Mesodermal cell (in vitro differentiated cells): Measurements from ENCODE around the gene RAMP3.

Experiments
- H3K27ac ChIP-seq: 2 replicates; pipeline ENCODE4 v1.7.0; 2013; ENCODE audit warnings: mild to moderate bottlenecking, low read depth, low read length, moderate library complexity; ENCODE audit not compliant: severe bottlenecking
- H3K36me3 ChIP-seq: 2 replicates; pipeline ENCODE4 v1.7.1; 2013; ENCODE audit warnings: mild to moderate bottlenecking, low read length, moderate library complexity; ENCODE audit not compliant: control insufficient read depth, insufficient read depth
- H3K4me1 ChIP-seq: one replicate; pipeline ENCODE4 v1.7.1; 2013; ENCODE audit warnings: mild to moderate bottlenecking, low read length; ENCODE audit not compliant: insufficient read depth, control insufficient read depth, poor library complexity, severe bottlenecking
- H3K4me3 ChIP-seq: 2 replicates; pipeline ENCODE4 v1.7.0; 2013; ENCODE audit warnings: low read length, control low read depth, mild to moderate bottlenecking; ENCODE audit not compliant: insufficient read depth, poor library complexity, severe bottlenecking; ENCODE audit errors: extremely low read depth
- H3K9me3 ChIP-seq: 2 replicates; pipeline ENCODE4 v1.7.1; 2013; ENCODE audit warnings: mild to moderate bottlenecking, low read length, moderate library complexity; ENCODE audit not compliant: control insufficient read depth
- WGBS, 2 experiments: methylation state at CpG; one replicate each; pipeline ENCODE4 v1.1.5; 2013; ENCODE audit warnings: missing lambda C conversion rate in 2 of 2; ENCODE audit not compliant: insufficient coverage in 2 of 2; 5-methylcytosine and 5-hydroxymethylcytosine counted together

The RAMP3 gene

GRCh38 chr7:45132708-45133320 is 24.8 kb upstream of the RAMP3 start:
- H3K27ac ChIP-seq, result no peak overlapping the region
- H3K4me3 ChIP-seq, result no peak overlapping the region
- H3K9me3 ChIP-seq, result no peaks in the 10 kb centered on the region
- H3K4me1 ChIP-seq, result no peaks in the 10 kb centered on the region
- 83 to 92% methylated on average over 4 of the region's 8 CpGs for WGBS, 2 experiments
- no peaks in the 10 kb centered on the region for H3K36me3 ChIP-seq

DNA sequence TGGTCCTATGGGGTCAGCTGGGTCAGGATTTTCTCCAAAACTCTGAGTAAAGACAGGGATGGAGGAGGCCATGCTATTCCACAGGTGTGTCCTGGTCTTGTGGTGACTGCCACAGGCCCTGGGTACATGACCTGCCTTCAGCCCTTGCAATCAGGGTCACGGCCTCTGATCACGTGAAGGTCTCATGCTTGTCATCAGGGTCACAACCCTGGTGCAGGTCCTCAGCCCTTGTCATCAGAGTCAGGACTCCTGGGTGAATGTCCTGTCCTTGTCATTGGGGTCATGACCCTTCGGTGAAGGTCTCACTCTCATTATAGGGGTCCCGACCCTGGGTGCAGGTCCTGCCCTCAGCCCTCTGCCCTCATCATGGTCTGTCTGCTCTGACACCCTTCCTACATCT is 24.2 kb upstream of the RAMP3 start:
- H3K4me1 ChIP-seq, result no peaks in the 10 kb centered on the region
- WGBS, 2 experiments, result 93% methylated on average over 4 of the region's 4 CpGs
- H3K4me3 ChIP-seq, result no peak overlapping the region
- H3K9me3 ChIP-seq, result no peaks in the 10 kb centered on the region
- no peaks in the 10 kb centered on the region for H3K36me3 ChIP-seq
- no peak overlapping the region for H3K27ac ChIP-seq

- Histone ChIP-seq H3K27ac (no peak overlapping the region), H3K9me3 (no peaks in the 10 kb centered on the region), H3K36me3 (no peaks in the 10 kb centered on the region), H3K4me1 (no peaks in the 10 kb centered on the region), H3K4me3 (no peak overlapping the region)
- WGBS, 2 experiments, result 81 to 82% methylated on average over 7 of the region's 7 CpGs
Measured at GRCh38 chr7:45133877-45134276, 23.7 kb upstream of the RAMP3 start.

DNA sequence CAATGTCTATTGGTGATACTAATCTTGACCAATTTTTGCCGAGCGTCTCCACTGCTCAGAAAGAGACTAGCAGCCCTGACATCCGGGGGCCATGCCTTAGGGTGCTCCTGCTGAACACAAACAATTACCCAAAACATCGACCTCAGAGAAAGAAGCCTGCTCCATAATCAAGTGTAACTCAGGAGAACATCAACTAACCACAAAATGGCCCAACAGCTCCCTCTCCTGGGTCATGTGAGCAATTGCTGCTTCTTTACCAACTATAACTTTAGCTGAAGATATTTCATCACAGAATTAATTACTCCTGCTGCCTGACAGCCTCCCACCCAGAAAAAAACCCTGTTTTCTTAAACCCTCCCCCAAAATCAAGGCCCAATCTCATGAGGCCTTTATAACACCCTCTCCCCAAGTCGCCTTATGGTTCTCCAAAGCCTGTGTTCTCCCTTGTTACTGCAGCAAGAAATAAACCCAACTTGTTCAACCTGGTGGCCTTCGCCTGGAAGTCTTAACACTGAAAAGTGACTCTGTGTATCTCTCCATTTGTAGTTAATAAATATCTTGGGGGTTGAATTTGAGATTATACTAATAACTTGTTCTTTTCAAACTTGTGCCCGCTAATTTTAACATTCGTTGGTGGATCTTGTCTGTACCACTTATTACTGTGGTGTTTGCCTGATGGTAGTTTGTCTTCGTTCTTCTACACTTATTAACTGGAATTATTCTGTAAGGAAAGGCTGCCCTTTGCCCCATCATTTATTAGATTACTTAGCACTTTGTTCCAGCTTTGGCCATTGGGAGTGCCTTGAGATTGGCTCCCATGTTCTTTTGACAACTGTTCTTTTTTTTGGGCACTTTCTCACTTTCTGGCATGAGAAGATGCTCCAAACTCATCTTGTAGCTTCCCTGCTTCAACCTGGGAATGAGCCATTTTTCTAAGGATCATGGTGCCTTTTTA is 21.2 kb upstream of the RAMP3 start:
- Histone ChIP-seq H3K4me1 (no peaks in the 10 kb centered on the region), H3K4me3 (no peak overlapping the region), H3K9me3 (no peaks in the 10 kb centered on the region), H3K36me3 (no peaks in the 10 kb centered on the region), H3K27ac (no peak overlapping the region)
- 4 to 15% methylated on average over 3 to 5 of the region's 9 CpGs for WGBS, 2 experiments

DNA sequence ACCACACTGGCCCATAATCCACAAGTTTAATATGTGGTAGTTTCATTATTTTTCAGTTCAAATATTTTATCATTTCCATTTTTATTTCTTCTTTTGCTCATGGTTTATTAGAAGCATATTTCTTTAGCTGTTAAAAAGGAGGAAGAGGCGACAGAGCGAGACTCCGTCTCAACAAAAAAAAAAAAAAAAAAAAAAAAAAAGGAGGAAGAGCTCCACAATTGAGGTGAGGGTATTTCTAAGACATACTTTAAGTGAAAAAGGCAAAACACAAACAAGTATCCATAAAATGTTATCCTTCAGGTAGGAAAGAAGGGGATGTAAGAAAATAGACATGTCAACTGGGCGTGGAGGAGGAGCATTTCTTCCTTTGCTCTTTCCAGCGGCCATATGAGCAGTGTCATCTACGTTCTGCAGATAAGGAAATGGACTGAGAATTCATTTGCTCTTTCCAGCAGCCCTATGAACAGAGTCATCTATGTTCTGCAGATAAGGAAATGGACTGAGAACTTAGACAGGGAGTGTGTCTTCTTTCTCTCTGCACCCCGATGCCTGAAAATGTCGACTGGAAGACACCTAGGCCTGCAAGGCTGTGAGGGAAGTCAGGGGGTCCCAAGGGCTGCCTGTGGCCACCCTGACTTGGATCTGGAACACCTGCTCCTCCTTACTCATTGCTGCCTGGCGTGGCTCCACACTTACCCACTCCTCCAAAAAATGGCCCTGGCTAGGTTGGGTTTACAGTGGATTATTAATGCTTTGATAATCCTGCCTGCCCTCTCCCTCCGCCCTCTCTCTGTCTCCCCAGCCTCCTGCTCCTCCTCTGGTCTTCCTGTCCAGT is 18.9 kb upstream of the RAMP3 start:
- H3K4me1 ChIP-seq, result no peaks in the 10 kb centered on the region
- H3K4me3 ChIP-seq, result no peak overlapping the region
- no peaks in the 10 kb centered on the region for H3K36me3 ChIP-seq
- 89 to 96% methylated on average over 4 to 6 of the region's 10 CpGs for WGBS, 2 experiments
- H3K27ac ChIP-seq, result no peak overlapping the region
- H3K9me3 ChIP-seq, result no peaks in the 10 kb centered on the region

DNA sequence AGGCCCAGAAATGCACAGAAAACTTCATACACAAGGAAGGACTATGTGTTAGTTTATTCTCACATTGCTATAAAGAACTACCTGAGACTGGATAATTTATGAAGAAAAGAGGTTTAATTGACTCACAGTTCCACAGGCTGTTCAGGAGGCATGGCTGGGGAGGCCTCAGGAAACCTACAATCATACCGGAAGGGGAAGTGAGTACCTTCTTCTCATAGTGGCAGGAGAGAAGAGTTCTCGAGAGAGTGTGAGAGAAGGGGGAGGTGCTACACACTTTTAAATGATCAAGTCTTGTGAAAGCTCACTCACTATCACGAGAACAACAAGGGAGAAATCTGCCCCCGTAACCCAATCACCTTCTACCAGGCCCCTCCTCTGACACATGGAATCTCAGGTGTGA is 16.8 kb upstream of the RAMP3 start:
- H3K27ac ChIP-seq, result no peak overlapping the region
- 70 to 100% methylated on average over 2 to 3 of the region's 4 CpGs for WGBS, 2 experiments
- no peak overlapping the region for H3K4me3 ChIP-seq
- H3K9me3 ChIP-seq, result no peaks in the 10 kb centered on the region
- H3K36me3 ChIP-seq, result no peaks in the 10 kb centered on the region
- no peaks in the 10 kb centered on the region for H3K4me1 ChIP-seq

DNA sequence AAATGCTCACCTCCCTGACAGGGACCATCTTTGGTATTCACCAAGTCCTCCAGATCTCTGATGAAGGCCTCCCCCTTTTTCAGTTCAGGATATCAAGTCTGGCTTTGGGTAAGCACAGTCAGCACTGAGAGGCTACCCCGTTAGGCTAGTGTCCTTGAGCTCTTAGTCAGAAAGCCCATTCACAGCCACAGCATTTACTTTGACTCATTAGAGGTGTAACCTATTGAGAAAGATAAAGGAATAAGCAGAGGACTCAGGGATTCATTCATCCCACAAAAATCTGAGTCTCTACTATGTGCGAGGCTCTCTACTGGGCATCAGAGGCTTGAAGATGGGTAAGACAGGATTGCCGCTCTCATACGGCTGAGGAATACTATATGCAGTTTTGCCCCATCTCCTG is 14.0 kb upstream of the RAMP3 start:
- H3K9me3 ChIP-seq, result no peaks in the 10 kb centered on the region
- WGBS, 2 experiments, result 81 to 90% methylated on average over 3 of the region's 4 CpGs
- H3K4me3 ChIP-seq, result no peak overlapping the region
- no peak overlapping the region for H3K27ac ChIP-seq
- H3K36me3 ChIP-seq, result no peaks in the 10 kb centered on the region
- no peaks in the 10 kb centered on the region for H3K4me1 ChIP-seq

DNA sequence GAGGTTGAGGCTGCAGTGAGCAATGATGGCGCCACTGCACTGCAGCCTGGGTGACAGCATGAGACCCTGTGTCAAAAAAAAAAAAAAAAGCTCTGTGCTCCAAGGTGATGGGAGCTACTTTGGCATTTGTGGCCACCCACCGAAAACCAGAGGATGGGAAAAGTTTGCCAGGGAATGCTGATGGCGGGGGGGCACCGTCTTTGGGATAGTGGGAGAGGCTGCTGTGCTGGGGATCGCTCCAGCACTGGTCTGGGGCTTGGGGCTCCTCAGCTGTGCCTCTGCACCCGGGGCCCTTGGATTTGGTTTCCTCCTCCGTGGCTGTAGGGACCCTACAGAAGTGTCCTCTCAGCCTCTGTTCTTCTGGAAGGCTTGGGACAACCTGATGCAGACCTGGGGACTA is 11.7 kb upstream of the RAMP3 start:
- no peak overlapping the region for H3K27ac ChIP-seq
- no peaks in the 10 kb centered on the region for H3K9me3 ChIP-seq
- H3K36me3 ChIP-seq, result no peaks in the 10 kb centered on the region
- H3K4me1 ChIP-seq, result no peaks in the 10 kb centered on the region
- 91 to 94% methylated on average over 5 to 7 of the region's 7 CpGs for WGBS, 2 experiments
- no peak overlapping the region for H3K4me3 ChIP-seq

DNA sequence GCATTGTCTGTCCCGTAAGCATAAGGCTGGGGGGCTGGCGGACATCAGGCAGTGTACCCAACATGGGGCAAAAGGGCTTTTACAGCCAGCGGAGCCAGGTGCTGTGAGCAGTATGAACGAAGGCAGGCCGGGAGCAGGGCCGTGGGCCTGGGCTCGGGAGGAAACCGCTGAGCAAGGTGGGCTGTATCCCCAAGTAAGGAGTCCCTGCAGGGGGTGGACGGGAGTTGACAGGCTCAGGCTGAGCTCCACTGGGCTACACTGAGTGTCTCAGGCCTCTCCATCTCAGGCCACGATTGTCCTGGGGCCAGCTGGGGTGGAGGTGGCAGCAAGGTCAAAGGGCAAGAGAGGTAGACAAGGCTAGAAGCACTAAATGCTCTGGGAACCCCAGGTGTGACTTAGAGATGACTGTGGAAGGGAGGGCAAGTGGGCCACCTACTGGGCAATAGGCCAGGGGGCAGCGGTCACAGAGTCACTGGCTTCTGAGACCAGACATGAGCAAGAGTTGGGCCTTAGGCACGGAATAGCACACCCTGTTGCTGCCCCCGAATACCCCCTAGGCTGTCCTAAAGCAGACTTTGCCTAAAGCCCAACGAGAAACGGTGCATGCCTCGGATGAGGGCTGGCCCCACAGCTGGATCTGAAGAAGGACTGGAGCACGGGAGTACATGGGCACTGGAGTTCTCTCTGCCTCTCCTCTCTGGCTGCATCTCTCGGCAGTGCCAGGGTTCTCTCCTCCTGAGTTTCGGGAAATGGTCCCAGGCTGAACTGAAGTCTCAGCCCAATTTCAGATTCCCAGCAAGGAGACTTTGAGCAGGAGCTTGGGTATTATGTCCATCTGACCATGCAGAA is 10.8 kb upstream of the RAMP3 start:
- Histone ChIP-seq H3K36me3 (no peaks in the 10 kb centered on the region), H3K4me1 (no peaks in the 10 kb centered on the region), H3K4me3 (no peak overlapping the region), H3K9me3 (no peaks in the 10 kb centered on the region), H3K27ac (no peak overlapping the region)
- WGBS, 2 experiments, result 79 to 90% methylated on average over 18 to 19 of the region's 19 CpGs
